Ovary (tissue), 9 donors: ENCODE results near the gene GRIK1. TPM values are rescaled to one million over a fixed set of nuclear protein-coding genes. Genes with fewer than 3 reads are reported as not detected.

Source experiments
- DNase-seq, 5 donors: peaks; one replicate each; pipeline ENCODE4 v3.0.0-alpha.2; 2019 to 2020
- H3K27ac ChIP-seq, 2 donors: fragments of 200-600 bp; one replicate each; pipeline versions ENCODE4 v1.5.1 to v1.8.0; 2019 to 2022
- H3K27me3 ChIP-seq: fragments of 200-600 bp; one replicate; pipeline ENCODE4 v1.8.0; 2022
- H3K36me3 ChIP-seq: fragments of 200-600 bp; sonication (generic); one replicate; pipeline ENCODE4 v1.5.1; 2019
- H3K4me1 ChIP-seq: one replicate; pipeline ENCODE4 v1.8.1; 2013; ENCODE audit warnings: mild to moderate bottlenecking, moderate library complexity; ENCODE audit not compliant: insufficient read depth
- H3K4me3 ChIP-seq: fragments of 200-600 bp; sonication (generic); one replicate; pipeline ENCODE4 v1.5.1; 2017
- H3K9me3 ChIP-seq, 2 donors: fragments of 200-600 bp in 1 of 2; sonication (generic) in 1 of 2; one replicate each; pipeline versions ENCODE4 v1.5.1 to v1.8.1; 2013 to 2019; ENCODE audit warnings: mild to moderate bottlenecking in 1 of 2, moderate library complexity in 1 of 2
- CTCF ChIP-seq, 3 donors: fragments of 450-650 bp in 2 of 3; fragments of 200-600 bp in 1 of 3; IDR thresholded peaks; one replicate each; pipeline versions ENCODE4 v1.5.1 to v1.8.0; 2016 to 2022; ENCODE audit warnings: antibody characterized with exemption in 3 of 3, mild to moderate bottlenecking in 1 of 3
- EP300 ChIP-seq: sonication (generic); formaldehyde crosslinking; IDR thresholded peaks from one replicate; pipeline ENCODE4 v1.6.1; 2017; ENCODE audit warnings: antibody characterized with exemption
- POLR2A ChIP-seq: fragments of 450-650 bp; IDR thresholded peaks from one replicate; pipeline ENCODE4 v1.6.1; 2017; ENCODE audit warnings: antibody characterized with exemption, mild to moderate bottlenecking, moderate library complexity
- WGBS, 3 donors: extraction: QIAGEN DNeasy Blood & Tissue Kit in 1 of 3; methylation state at CpG; one replicate each; pipeline versions ENCODE4 v1.1.5 to v1.1.7; 2013 to 2017; 5-methylcytosine and 5-hydroxymethylcytosine counted together
- intact Hi-C, 4 donors: fragments of 100-400 bp; cut with DNase I; formaldehyde crosslinking; loops; one replicate each; pipeline versions ENCODE4 v1.11.0 to v1.15.1; 2022 to 2023
- polyA plus RNA-seq, 2 donors: library from polyadenylated mRNA; stranded (reverse); fragments of 200-250 nt in 1 of 2; fragments of 350-450 nt in 1 of 2; fragmentation: Illumina TruSeq in 1 of 2; extraction: RNeasy Lipid Tissue Mini Kit (QIAGEN cat#74804) in 1 of 2; gene quantifications; one replicate each; pipeline ENCODE4 v1.2.3, GENCODE V29; 2013 to 2014
- total RNA-seq, 7 donors: library from RNA; depleted of rRNA in 2 of 7; stranded (reverse); fragments of >200 nt in 2 of 7; fragmentation: NEBNext Ultra II Directional in 3 of 7; extraction: Animal tissue kit (Norgen Biotek cat#: 25700) in 3 of 7; gene quantifications; one replicate each; pipeline versions ENCODE4 v1.1.0 to v1.2.4, GENCODE V29; 2016 to 2023
- donor health status: DM: no; HTN: no; CAD: no; lungs with moderate emphysema.
- donor health status: DM: no; HTN: no; CAD: no.
- donor health status: Bipolar disorder and iron deficiency.
- donor health status: DM: yes; HTN: yes; CAD: no.
- donor health status: DM: no; HTN: no; CAD: no.
- donor health status: DM: yes; HTN: yes; CAD: no.

GRIK1 gene
- total and polyA plus RNA-seq, 9 donors, result 0.15 to 1.3 (median 0.34) TPM; not detected in 4

GRCh38 chr21:29656504-29657239 lies 283.1 kb downstream of the GRIK1 start:
- peaks cover 3% of the 10 kb centered on the region for H3K4me1 ChIP-seq
- H3K4me3 ChIP-seq, result no peak overlapping the region
- DNase-seq, result no peak
- intact Hi-C loops, result no loop called here
- no peaks in the 10 kb centered on the region for H3K27me3 ChIP-seq
- 51 to 69% (median 64%) methylated on average over 6 of the region's 6 CpGs for WGBS, 3 donors
- no peak overlapping the region for H3K27ac ChIP-seq
- no peaks in the 10 kb centered on the region for H3K36me3 ChIP-seq
- no peak for TF ChIP-seq POLR2A
- TF ChIP-seq CTCF (IDR thresholded peaks at IDR 0.05), result no peak
- TF ChIP-seq EP300, result no peak
- H3K9me3 ChIP-seq, result no peaks in the 10 kb centered on the region

GRCh38 chr21:29655577-29655976 lies 284.2 kb downstream of the GRIK1 start:
- TF ChIP-seq POLR2A (no peak), EP300 (no peak)
- Histone ChIP-seq H3K36me3 (no peaks in the 10 kb centered on the region), H3K4me3 (no peak overlapping the region), H3K4me1 (peaks cover 3% of the 10 kb centered on the region), H3K27ac (no peak overlapping the region), H3K9me3 (no peaks in the 10 kb centered on the region), H3K27me3 (no peaks in the 10 kb centered on the region)
- 97% methylated on average over 6 of the region's 6 CpGs for WGBS, 3 donors
- DNase-seq, result no peak
- intact Hi-C loops, result no loop called here

GRCh38 chr21:29654855-29655254 lies 284.9 kb downstream of the GRIK1 start:
- no peaks in the 10 kb centered on the region for H3K27me3 ChIP-seq
- intact Hi-C loops, result no loop called here
- no peaks in the 10 kb centered on the region for H3K36me3 ChIP-seq
- H3K4me1 ChIP-seq, result peaks cover 3% of the 10 kb centered on the region
- WGBS, 3 donors, result 91 to 99% (median 94%) methylated on average over 3 of the region's 3 CpGs
- TF ChIP-seq POLR2A (no peak), EP300 (no peak), CTCF (IDR thresholded peaks at IDR 0.05) (no peak)
- no peak overlapping the region for H3K4me3 ChIP-seq
- H3K9me3 ChIP-seq, result no peaks in the 10 kb centered on the region
- H3K27ac ChIP-seq, result no peak overlapping the region
- DNase-seq, result no peak

GRCh38 chr21:29654203-29654602 lies 285.6 kb downstream of the GRIK1 start:
- peaks cover 3% of the 10 kb centered on the region for H3K4me1 ChIP-seq
- TF ChIP-seq EP300 (no peak), POLR2A (no peak), CTCF (IDR thresholded peaks at IDR 0.05) (no peak)
- no peak for DNase-seq
- H3K9me3 ChIP-seq, result no peaks in the 10 kb centered on the region
- H3K36me3 ChIP-seq, result no peaks in the 10 kb centered on the region
- no peak overlapping the region for H3K4me3 ChIP-seq
- no peaks in the 10 kb centered on the region for H3K27me3 ChIP-seq
- H3K27ac ChIP-seq, result no peak overlapping the region
- intact Hi-C loops, result no loop called here

GRCh38 chr21:29650523-29651022 lies 289.2 kb downstream of the GRIK1 start:
- intact Hi-C loops, result no loop called here
- no peaks in the 10 kb centered on the region for H3K36me3 ChIP-seq
- WGBS, 3 donors, result 91 to 92% (median 92%) methylated on average over 6 of the region's 6 CpGs
- peaks cover 9% of the 10 kb centered on the region for H3K4me1 ChIP-seq
- no peak overlapping the region for H3K27ac ChIP-seq
- no peak overlapping the region for H3K4me3 ChIP-seq
- no peak for TF ChIP-seq CTCF (IDR thresholded peaks at IDR 0.05)
- no peak for TF ChIP-seq EP300
- TF ChIP-seq POLR2A, result no peak
- H3K9me3 ChIP-seq, result no peaks in the 10 kb centered on the region
- DNase-seq, result no peak
- H3K27me3 ChIP-seq, result no peaks in the 10 kb centered on the region
